T-helper 2 cell treated with Interferon-gamma antibody and Interleukin-4, amounts not matched to agents 5 μg/mL and 100 μg/mL, for 36 hours (primary cell): ENCODE measurements around the gene SLC15A1.
"Not testable (repeated sequence)": the region's sequence is repeated elsewhere in the genome, so short reads cannot be mapped to it uniquely, and the experiment has no call there.

ENCODE experiments used
- DNase-seq: peaks from one replicate; pipeline ENCODE4 v3.0.0; 2021; ENCODE audit warnings: low spot score
- H3K27ac Mint-ChIP-seq: one replicate; pipeline ENCODE4 v1.8.0; 2021; ENCODE audit warnings: mild to moderate bottlenecking, mixed read lengths
- H3K27me3 Mint-ChIP-seq: one replicate; pipeline ENCODE4 v1.8.0; 2021; ENCODE audit warnings: low read depth, mixed read lengths
- H3K36me3 Mint-ChIP-seq: one replicate; pipeline ENCODE4 v1.8.0; 2021; ENCODE audit warnings: low read depth, mixed read lengths
- H3K4me1 Mint-ChIP-seq: one replicate; pipeline ENCODE4 v1.8.0; 2021; ENCODE audit warnings: low read depth, mixed read lengths
- H3K4me3 Mint-ChIP-seq: one replicate; pipeline ENCODE4 v1.8.0; 2022; ENCODE audit warnings: mild to moderate bottlenecking, moderate library complexity, mixed read lengths
- H3K9me3 Mint-ChIP-seq: one replicate; pipeline ENCODE4 v1.8.0; 2021; ENCODE audit warnings: mixed read lengths

The SLC15A1 gene

DNA sequence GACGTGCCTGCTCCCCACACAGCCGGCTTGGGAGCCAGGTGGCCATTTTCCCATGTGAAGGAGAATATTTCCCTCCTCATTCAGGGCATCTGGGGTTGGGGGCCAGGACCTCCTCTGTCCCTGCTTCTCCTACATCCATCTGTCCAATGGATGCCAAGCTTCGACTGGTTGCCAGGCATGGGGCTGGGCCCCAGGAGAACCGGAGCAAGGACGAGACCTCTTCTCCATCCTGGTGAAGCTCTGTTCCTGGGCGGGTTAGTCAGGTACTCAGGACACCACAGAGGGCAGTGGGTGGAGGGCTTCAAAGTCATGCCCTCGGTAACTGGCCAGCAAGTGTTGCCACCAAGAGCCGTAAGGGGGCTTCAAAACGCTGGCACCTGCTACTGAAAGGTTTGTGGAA lies 22.3 kb upstream of the SLC15A1 start:
- no peaks in the 10 kb centered on the region for H3K36me3 Mint-ChIP-seq
- H3K4me1 Mint-ChIP-seq = no peaks in the 10 kb centered on the region
- no peak overlapping the region for H3K4me3 Mint-ChIP-seq
- no peak for DNase-seq
- H3K9me3 Mint-ChIP-seq = peaks cover 15% of the 10 kb centered on the region
- H3K27ac Mint-ChIP-seq = no peak overlapping the region
- peaks cover 4% of the 10 kb centered on the region for H3K27me3 Mint-ChIP-seq

DNA sequence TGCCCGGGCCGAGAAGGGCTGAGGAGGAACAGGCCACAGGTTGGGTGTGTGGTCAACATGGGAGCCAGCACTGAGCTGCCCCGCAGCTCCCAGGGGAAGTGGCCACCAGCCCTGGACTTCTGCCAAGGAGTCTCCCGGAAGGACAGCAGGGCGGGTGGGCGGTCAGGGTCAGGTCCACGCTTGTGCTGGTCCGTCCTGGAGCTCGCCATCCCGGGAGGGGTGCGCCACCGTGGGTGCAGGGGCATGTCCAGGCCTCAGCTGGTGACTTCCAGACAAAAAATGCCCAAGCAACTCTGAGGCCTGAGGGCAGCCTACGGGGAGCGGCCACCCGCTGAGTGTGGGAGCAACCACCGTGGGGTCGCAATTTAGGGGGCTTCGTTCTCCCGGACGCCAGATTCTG lies 21.4 kb upstream of the SLC15A1 start:
- no peak for DNase-seq
- H3K4me1 Mint-ChIP-seq = no peaks in the 10 kb centered on the region
- H3K4me3 Mint-ChIP-seq = no peak overlapping the region
- H3K36me3 Mint-ChIP-seq = no peaks in the 10 kb centered on the region
- peaks cover 22% of the 10 kb centered on the region for H3K9me3 Mint-ChIP-seq
- H3K27ac Mint-ChIP-seq = no peak overlapping the region
- peaks cover 4% of the 10 kb centered on the region for H3K27me3 Mint-ChIP-seq

DNA sequence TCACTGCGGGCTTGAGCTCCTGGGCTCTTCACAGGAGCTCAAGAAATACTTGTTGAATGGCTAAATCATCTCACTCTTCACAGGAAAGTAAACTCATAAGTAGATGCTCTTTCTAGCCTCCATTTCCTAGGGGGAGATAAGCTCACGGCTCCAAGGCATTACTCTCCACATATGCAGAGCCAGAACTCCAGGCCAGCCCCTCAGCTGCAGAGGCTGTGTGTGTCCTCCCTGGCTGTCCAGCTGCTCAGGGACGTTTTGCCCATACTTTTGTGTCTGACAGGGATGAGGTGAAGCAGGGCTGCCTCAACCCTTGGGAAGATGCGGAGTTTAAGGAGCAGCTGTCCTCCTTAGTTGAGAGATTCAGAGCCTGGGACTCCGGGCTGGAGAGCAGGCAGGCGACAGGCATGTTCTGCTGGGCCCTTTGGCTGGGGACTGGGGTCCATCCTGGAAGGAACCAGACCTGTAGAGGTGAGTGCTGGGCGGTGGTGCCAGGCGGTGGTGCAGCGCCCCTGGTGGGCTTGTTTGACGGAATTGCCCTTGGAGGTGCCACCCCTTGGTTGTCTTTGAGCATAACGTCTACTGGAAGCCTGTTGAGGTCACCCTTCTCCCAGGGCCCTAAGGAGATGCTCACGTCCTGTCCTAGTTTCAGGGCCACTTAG lies 20.5 kb upstream of the SLC15A1 start:
- DNase-seq = no peak
- H3K36me3 Mint-ChIP-seq = no peaks in the 10 kb centered on the region
- H3K4me3 Mint-ChIP-seq = no peak overlapping the region
- H3K27ac Mint-ChIP-seq = no peak overlapping the region
- H3K4me1 Mint-ChIP-seq = no peaks in the 10 kb centered on the region
- no peaks in the 10 kb centered on the region for H3K27me3 Mint-ChIP-seq
- H3K9me3 Mint-ChIP-seq = peaks cover 22% of the 10 kb centered on the region

DNA sequence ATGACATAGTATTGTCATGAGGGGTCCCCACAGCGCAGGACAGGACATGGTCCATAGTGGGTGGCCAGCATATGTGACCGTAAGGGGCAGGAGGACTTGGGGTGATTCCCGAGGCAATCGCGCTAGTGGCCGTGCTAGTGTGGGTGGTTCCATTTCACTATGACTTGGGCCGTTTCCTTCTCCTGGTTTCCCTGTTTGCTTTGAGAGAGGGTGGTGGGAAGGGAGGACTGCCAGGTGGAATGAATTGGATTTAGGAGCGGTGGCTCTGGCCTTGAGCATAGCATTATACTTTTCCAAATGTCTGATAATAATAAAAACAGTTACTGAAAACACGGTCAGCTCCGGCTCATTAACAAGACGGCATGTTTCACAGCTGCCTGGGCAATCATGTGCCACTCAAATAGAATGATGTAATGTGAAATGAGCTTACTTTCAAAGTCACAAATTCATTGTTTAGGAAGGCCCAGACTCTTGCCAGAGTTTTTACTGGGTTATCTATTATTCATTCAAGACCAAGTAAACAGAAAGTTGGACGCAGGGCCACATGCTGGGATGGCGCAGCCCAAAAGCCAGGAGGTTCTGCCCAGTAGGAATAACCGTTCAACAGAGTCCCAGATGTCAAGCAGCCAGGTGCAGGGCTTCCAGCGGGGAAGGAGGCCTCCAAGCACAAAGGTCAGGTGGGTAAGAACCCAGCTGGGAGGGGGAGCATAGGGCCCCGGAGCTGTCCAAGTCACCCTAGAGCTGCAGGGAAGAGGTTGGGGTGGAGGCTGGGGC lies 19.6 kb upstream of the SLC15A1 start:
- no peaks in the 10 kb centered on the region for H3K4me1 Mint-ChIP-seq
- peaks cover 22% of the 10 kb centered on the region for H3K9me3 Mint-ChIP-seq
- no peak for DNase-seq
- no peaks in the 10 kb centered on the region for H3K36me3 Mint-ChIP-seq
- no peaks in the 10 kb centered on the region for H3K27me3 Mint-ChIP-seq
- no peak overlapping the region for H3K27ac Mint-ChIP-seq
- no peak overlapping the region for H3K4me3 Mint-ChIP-seq

DNA sequence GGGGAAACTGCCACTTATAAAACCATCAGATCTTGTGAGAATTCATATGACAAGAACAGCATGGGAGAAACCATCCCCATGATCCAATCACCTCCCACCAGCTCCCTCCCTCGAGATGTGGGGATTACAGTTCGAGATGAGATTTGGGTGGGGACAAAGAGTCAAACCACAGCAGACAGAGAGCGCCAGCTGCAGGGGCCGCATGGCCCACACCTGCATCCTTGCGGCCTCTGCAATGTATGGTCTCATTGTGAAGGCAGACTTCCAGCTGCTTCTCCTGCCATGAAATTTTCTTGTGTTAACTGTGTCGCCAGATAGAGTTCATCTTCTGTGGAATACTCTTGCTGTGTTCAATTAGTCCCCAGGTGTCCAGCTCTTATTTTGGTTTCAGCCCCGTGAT lies 17.3 kb upstream of the SLC15A1 start:
- DNase-seq = no peak

DNA sequence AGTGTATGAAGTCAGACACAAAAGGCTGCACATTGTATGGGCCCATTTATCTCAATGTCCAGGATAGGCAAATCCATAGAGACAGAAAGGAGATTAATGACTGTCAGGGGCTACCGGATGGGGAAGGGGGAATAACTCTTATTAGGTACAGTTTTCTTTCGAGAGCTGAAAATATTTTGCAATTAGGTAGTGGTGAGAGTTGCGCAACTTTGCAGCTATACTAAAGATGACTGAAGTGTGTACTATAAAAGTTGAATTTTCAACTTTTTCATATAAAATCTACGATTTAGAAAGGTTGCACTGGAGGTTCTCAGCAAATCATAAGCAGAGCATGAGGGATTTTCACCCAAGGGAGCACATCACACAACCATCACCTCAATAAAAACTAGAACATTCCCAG lies 16.1 kb upstream of the SLC15A1 start:
- Mint-ChIP-seq H3K9me3 (peaks cover 22% of the 10 kb centered on the region), H3K36me3 (no peaks in the 10 kb centered on the region), H3K27me3 (peaks cover 4% of the 10 kb centered on the region), H3K4me1 (no peaks in the 10 kb centered on the region), H3K27ac (no peak overlapping the region), H3K4me3 (no peak overlapping the region)
- DNase-seq = no peak

More for the DNA sequence above, 17.3 kb upstream of the SLC15A1 start:
- H3K9me3 Mint-ChIP-seq = peaks cover 22% of the 10 kb centered on the region
- H3K36me3 Mint-ChIP-seq = no peaks in the 10 kb centered on the region
- no peak overlapping the region for H3K4me3 Mint-ChIP-seq
- no peaks in the 10 kb centered on the region for H3K4me1 Mint-ChIP-seq
- no peak overlapping the region for H3K27ac Mint-ChIP-seq
- H3K27me3 Mint-ChIP-seq = peaks cover 4% of the 10 kb centered on the region

DNA sequence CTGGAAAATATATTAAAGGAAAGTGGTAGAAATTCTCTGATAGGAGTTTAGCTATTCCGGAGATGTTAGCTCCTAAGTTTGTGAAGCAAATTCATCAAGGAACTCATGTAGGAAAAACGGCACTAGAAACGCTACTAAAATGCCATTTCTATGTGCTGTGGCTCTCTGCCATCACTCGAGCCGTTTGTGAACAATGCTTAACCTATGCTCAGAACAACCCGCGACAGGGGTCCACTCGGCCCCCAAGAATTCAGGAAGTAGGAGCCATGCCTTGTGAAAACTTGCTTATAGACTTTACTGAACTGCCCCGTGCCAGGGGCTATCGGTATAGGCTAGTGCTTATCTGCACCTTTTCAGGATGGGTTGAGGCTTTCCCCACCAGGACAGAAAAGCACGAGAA lies 14.2 kb upstream of the SLC15A1 start:
- Mint-ChIP-seq H3K27ac (no peak overlapping the region), H3K4me1 (no peaks in the 10 kb centered on the region), H3K4me3 (no peak overlapping the region), H3K36me3 (no peaks in the 10 kb centered on the region), H3K27me3 (peaks cover 4% of the 10 kb centered on the region), H3K9me3 (peaks cover 22% of the 10 kb centered on the region)
- DNase-seq = no peak

DNA sequence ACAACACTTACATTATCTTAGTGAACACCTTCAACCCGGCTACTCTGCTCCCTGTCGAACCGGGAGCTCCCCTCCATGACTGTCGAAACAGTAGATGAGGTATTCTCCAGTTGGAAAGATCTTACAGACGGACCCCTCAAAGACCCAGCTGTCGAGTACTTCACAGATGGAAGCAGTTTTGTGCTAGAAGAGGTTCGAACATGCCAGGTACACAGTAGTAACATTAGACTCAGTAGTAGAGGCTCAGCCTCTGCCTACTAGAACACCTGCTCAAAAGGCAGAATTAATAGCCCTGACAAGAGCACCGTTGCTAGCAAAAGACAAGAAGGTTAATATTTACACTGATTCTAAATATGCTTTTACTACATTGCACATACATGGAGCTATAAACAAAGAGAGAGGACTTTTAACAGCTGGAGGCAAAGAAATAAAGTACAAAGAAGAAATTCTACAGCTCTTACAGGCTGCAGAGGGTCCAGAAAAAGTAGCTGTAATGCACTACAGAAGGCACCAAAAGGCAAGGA lies 13.6 kb upstream of the SLC15A1 start:
- H3K27ac Mint-ChIP-seq = no peak overlapping the region
- no peaks in the 10 kb centered on the region for H3K36me3 Mint-ChIP-seq
- H3K9me3 Mint-ChIP-seq = peaks cover 17% of the 10 kb centered on the region
- peaks cover 4% of the 10 kb centered on the region for H3K27me3 Mint-ChIP-seq
- H3K4me3 Mint-ChIP-seq = no peak overlapping the region
- peaks cover 2% of the 10 kb centered on the region for H3K4me1 Mint-ChIP-seq
- DNase-seq = no peak

DNA sequence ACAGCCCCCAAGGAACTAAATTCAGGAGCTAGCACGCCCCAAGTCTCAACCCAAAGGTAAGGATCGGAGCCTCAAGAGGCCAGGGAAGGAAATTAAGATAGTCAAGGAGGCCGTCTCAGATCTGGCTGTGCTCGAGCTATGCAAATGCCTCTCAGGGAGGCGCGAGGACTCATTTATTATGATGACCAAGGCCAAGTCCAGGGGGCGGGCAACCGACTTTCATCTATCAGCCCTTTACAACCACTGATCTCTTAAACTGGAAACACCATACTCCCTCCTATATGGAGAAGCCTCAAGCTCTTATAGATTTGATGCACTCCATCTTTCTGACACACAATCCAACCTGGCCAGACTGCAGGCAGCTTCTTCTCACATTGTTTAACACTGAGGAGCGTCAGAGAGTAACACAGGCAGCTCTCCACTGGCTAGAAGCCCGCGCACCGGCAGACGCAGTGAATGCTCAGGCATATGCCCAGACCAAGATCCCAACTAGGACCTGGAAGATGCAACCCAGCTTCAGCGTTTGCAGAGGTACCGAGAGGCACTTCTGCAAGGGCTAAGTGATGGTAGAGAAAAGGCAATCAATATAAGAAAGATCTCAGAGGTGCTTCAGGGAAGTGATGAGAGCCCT lies 9.6 kb upstream of the SLC15A1 start:
- H3K27ac Mint-ChIP-seq = no peak overlapping the region
- no peaks in the 10 kb centered on the region for H3K36me3 Mint-ChIP-seq
- DNase-seq = no peak
- H3K4me1 Mint-ChIP-seq = peaks cover 2% of the 10 kb centered on the region
- peaks cover 8% of the 10 kb centered on the region for H3K9me3 Mint-ChIP-seq
- peaks cover 4% of the 10 kb centered on the region for H3K27me3 Mint-ChIP-seq
- H3K4me3 Mint-ChIP-seq = peak overlapping the region; percentile 64

DNA sequence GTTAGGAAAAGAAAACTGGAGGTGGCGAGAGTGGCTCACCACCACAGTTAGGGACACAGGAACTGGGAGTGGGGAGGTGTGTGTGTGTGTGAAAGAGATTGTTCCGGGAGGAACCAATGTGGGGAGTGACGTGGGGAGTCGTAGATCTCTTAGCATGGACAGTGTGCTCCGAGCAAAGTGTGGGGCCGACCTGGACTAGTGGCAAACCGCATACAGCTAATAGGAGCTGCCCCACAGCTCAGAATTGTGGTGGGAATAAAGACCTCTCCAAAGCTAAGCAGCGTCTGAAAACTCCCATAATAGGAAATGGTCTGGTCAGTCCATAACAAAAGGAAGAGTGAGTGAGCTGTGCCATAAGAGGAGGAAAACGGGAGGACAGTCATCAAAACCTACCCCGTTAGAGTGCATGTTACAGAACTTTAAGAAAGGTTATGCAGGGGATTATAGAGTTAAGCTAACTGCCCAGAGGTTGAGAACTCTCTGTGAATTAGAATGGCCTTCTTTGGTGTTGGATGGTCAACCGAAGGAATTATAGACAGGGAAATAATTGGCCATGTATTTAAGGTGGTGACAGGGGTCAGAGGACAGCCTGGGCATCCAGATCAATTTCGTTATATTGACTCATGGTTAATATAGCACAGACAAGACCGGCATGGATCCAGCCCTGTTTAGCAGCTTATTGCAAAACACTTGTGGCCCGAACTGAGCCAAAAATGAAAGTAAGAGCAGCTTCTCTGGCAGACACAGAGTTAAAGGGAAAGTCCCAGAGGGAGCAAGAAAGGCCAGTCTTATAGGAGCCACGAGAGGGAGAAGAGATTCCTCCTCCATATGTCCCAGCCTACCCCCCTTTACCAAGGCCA lies 8.9 kb upstream of the SLC15A1 start:
- Mint-ChIP-seq H3K4me3 (peak overlapping the region; percentile 64), H3K4me1 (peaks cover 2% of the 10 kb centered on the region), H3K27ac (no peak overlapping the region), H3K27me3 (peaks cover 6% of the 10 kb centered on the region), H3K9me3 (peaks cover 8% of the 10 kb centered on the region), H3K36me3 (no peaks in the 10 kb centered on the region)
- no peak for DNase-seq

DNA sequence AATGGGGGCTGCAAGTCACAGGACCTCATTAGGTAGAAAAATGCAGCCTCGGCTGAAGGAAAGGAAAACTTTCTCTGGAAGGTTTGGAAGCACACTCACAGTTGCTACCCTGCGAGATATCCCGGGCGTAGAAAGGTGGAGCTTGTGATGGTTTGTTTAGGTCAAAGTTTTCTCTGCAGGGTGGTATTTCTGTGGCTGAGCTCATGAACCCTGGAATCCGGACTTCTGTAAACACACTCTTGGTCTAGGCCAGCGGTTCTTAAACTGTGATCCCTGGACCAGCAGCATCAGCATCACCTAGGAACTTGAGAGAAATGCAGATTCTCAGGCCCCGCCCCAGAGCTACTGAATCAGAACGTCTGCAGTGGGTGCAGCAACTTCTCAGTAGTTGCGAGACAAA lies 3.3 kb upstream of the SLC15A1 start:
- H3K4me3 Mint-ChIP-seq = no peak overlapping the region
- peaks cover 19% of the 10 kb centered on the region for H3K9me3 Mint-ChIP-seq
- H3K27ac Mint-ChIP-seq = no peak overlapping the region
- H3K27me3 Mint-ChIP-seq = peaks cover 40% of the 10 kb centered on the region
- no peak for DNase-seq
- H3K36me3 Mint-ChIP-seq = peaks cover 4% of the 10 kb centered on the region
- no peaks in the 10 kb centered on the region for H3K4me1 Mint-ChIP-seq

DNA sequence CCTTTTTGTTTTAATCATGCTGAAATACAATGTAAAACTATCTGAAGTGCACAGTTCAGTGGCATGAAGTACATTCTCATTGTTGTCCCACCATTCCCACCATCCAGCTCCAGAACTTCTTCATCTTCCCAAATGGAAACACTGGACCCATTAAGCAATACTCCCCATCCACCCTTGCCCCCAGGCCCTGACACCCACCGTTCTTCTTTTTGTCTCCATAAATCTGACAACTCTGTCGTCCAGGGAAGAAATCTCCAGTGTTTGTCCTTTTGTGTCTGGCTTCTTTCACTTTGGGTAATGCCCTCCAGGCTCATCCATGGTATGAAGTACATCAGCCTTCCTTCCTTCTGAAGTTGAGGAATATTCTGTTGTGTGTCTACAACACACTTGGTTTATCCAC lies 2.6 kb upstream of the SLC15A1 start:
- Mint-ChIP-seq H3K4me1 (no peaks in the 10 kb centered on the region), H3K4me3 (no peak overlapping the region), H3K9me3 (peaks cover 13% of the 10 kb centered on the region), H3K36me3 (peaks cover 4% of the 10 kb centered on the region), H3K27ac (no peak overlapping the region), H3K27me3 (peaks cover 46% of the 10 kb centered on the region)
- DNase-seq = no peak

DNA sequence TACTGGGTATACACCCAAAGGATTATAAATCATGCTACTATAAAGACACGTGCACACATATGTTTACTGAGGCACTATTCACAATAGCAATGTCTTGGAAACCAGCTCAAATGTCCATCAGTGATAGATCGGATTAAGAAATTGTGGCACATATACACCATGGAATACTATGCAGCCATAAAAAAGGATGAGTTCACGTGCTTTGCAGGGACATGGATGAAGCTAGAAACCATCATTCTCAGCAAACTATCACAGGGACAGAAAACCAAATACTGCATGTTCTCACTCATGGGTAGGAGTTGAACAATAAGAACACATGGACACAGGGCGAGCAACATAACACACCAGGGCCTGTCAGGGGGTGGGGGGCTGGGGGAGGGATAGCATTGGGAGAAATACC lies 2.0 kb upstream of the SLC15A1 start:
- H3K36me3 Mint-ChIP-seq, DNase-seq, H3K4me1 Mint-ChIP-seq, H3K27ac Mint-ChIP-seq, H3K4me3 Mint-ChIP-seq: not testable (repeated sequence)
- peaks cover 13% of the 10 kb centered on the region for H3K9me3 Mint-ChIP-seq
- H3K27me3 Mint-ChIP-seq = peaks cover 51% of the 10 kb centered on the region
